Uterus (tissue), 4 donors: ENCODE measurements around the gene IRF6. TPM values are rescaled to one million over a fixed set of nuclear protein-coding genes. Genes with fewer than 3 reads are reported as not detected.

ENCODE experiments used
- DNase-seq, 2 donors: peaks; one replicate each; pipeline ENCODE4 v3.0.0-alpha.2; 2019 to 2020
- H3K27ac ChIP-seq, 2 donors: fragments of 200-600 bp; sonication (generic); 1 replicate in 1 of 2; 2 replicates in 1 of 2; pipeline ENCODE4 v1.5.1; 2016 to 2018
- H3K27me3 ChIP-seq, 2 donors: fragments of 200-600 bp; sonication (generic); one replicate each; pipeline ENCODE4 v1.5.1; 2018 to 2019; ENCODE audit warnings: control low read depth in 1 of 2
- H3K36me3 ChIP-seq, 2 donors: fragments of 200-600 bp; sonication (generic); one replicate each; pipeline ENCODE4 v1.5.1; 2019; ENCODE audit warnings: control low read depth in 1 of 2
- H3K4me1 ChIP-seq, 2 donors: fragments of 200-600 bp; sonication (generic); one replicate each; pipeline ENCODE4 v1.5.1; 2018 to 2019; ENCODE audit warnings: control low read depth in 1 of 2
- H3K4me3 ChIP-seq, 2 donors: fragments of 200-600 bp; sonication (generic); 1 replicate in 1 of 2; 2 replicates in 1 of 2; pipeline ENCODE4 v1.5.1; 2018 to 2019; ENCODE audit warnings: mild to moderate bottlenecking in 1 of 2
- H3K9me3 ChIP-seq, 2 donors: fragments of 200-600 bp; sonication (generic); one replicate each; pipeline ENCODE4 v1.5.1; 2019; ENCODE audit warnings: control low read depth in 1 of 2
- POLR2A ChIP-seq, 2 donors: fragments of 450-650 bp; IDR thresholded peaks; one replicate each; pipeline ENCODE4 v1.6.1; 2016; ENCODE audit warnings: antibody characterized with exemption in 2 of 2, mild to moderate bottlenecking in 1 of 2, moderate library complexity in 1 of 2
- intact Hi-C: fragments of 100-400 bp; cut with DNase I; formaldehyde crosslinking; loops from one replicate; pipeline ENCODE4 v1.15.1; 2023; ENCODE audit warnings: low total_unique reads
- total RNA-seq, 4 donors: library from RNA; depleted of rRNA in 3 of 4; stranded (reverse); fragments of >200 nt in 3 of 4; gene quantifications; one replicate each; pipeline versions ENCODE4 v1.1.0 to v1.2.4, GENCODE V29; 2014 to 2023
- TF ChIP-seq, protein P1 (sequence below), 4 experiments: fragments of 200-600 bp in 2 of 4; fragments of 450-650 bp in 2 of 4; sonication (generic) in 2 of 4; IDR thresholded peaks; one replicate each; pipeline ENCODE4 v1.5.1; 2016 to 2019; ENCODE audit warnings: antibody characterized with exemption in 4 of 4, mild to moderate bottlenecking in 2 of 4, moderate library complexity in 1 of 4
- donor health status: DM: yes; HTN: yes; CAD: no.

The IRF6 gene
- total RNA-seq, 4 donors from 2014 or later: 0.88 to 28.3 (median 4.0) TPM

DNA sequence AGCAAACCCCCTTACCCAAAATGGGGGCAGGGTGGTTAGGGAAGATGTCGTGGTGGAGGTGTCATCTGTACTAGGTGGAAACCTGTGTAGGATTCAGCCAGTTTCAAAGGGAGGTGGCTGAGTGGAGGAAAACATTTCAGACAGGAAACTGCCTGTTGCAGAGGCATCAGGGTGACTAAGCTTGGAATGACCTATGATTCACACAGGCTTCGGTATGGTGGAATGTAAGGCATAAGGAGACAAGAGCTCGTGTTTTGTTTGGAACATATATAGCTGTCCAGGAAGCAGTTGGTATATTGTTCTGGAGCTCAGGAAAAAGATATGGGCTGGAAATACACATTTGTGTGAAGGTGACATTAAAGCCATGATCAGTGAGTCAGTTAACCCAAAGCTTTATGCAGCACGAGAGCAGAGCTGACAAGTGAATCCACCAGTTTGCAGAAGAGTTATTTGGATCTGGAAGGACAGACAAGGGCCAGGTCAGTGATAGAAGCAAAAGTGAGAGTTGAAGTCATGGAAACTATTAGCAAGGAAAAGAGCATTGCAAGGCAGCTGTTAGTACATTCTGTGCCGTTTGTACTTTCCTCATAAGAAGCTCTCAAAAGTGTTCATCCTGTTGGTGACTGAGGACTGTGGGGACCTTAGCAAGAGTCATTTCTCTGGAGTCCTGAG, 34.1 kb upstream of the IRF6 start:
- no peak for TF ChIP-seq POLR2A (IDR thresholded peaks at IDR 0.05)
- TF ChIP-seq, protein P1, sequence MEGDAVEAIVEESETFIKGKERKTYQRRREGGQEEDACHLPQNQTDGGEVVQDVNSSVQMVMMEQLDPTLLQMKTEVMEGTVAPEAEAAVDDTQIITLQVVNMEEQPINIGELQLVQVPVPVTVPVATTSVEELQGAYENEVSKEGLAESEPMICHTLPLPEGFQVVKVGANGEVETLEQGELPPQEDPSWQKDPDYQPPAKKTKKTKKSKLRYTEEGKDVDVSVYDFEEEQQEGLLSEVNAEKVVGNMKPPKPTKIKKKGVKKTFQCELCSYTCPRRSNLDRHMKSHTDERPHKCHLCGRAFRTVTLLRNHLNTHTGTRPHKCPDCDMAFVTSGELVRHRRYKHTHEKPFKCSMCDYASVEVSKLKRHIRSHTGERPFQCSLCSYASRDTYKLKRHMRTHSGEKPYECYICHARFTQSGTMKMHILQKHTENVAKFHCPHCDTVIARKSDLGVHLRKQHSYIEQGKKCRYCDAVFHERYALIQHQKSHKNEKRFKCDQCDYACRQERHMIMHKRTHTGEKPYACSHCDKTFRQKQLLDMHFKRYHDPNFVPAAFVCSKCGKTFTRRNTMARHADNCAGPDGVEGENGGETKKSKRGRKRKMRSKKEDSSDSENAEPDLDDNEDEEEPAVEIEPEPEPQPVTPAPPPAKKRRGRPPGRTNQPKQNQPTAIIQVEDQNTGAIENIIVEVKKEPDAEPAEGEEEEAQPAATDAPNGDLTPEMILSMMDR (IDR thresholded peaks at IDR 0.05): no peak
- Histone ChIP-seq H3K4me3 (no peak overlapping the region), H3K4me1 (no peaks in the 10 kb centered on the region), H3K9me3 (no peaks in the 10 kb centered on the region), H3K27ac (no peak overlapping the region), H3K36me3 (no peaks in the 10 kb centered on the region), H3K27me3 (no peaks in the 10 kb centered on the region)
- intact Hi-C loops: no loop called here
- no peak for DNase-seq

DNA sequence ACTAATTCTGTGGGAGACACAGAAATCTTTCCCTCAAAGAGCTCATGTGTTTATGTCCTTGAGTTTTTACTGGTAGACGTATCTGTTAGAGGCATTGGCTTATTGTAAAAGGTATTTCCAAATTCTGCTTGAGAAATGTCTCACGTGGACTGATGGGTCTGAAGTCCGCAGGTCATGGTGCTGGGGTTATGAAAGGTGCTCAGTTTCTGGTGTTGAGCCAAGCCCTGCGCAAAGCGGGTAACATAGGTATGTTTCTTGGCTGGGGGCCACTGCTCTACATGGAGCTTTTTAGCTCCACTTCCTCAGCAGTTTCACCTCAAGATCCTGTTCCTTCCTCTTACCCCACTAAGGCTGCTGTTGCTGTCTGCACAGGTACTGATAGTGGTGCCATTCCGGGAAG, 32.6 kb upstream of the IRF6 start:
- intact Hi-C loops: no loop called here
- Histone ChIP-seq H3K27me3 (no peaks in the 10 kb centered on the region), H3K36me3 (no peaks in the 10 kb centered on the region), H3K9me3 (no peaks in the 10 kb centered on the region), H3K27ac (no peak overlapping the region), H3K4me1 (no peaks in the 10 kb centered on the region), H3K4me3 (no peak overlapping the region)
- no peak for DNase-seq
- no peak for TF ChIP-seq POLR2A (IDR thresholded peaks at IDR 0.05)
- TF ChIP-seq, protein P1 (IDR thresholded peaks at IDR 0.05): no peak

DNA sequence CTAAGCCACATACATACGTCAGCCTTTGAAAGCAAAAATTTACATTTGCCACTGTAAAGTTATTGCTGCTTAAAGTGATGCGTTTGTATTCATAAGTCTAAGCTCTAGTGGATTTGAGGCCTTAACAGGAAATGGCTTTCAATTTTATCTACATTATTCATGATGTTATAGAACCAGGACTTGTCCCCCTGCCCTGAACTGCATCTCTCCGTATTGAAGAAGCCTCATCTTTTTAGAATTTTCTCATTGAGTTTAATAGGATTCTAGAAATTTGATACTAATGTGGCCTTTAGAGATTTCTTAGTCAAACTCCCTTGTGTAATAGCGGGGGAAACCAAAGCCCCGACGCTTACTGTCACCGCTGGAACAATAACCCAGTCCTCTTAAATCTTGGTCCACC, 31.7 kb upstream of the IRF6 start:
- Histone ChIP-seq H3K9me3 (no peaks in the 10 kb centered on the region), H3K27me3 (no peaks in the 10 kb centered on the region), H3K36me3 (no peaks in the 10 kb centered on the region), H3K4me1 (no peaks in the 10 kb centered on the region), H3K4me3 (no peak overlapping the region), H3K27ac (no peak overlapping the region)
- intact Hi-C loops: no loop called here
- TF ChIP-seq, protein P1 (IDR thresholded peaks at IDR 0.05): no peak
- no peak for TF ChIP-seq POLR2A (IDR thresholded peaks at IDR 0.05)
- DNase-seq: no peak

DNA sequence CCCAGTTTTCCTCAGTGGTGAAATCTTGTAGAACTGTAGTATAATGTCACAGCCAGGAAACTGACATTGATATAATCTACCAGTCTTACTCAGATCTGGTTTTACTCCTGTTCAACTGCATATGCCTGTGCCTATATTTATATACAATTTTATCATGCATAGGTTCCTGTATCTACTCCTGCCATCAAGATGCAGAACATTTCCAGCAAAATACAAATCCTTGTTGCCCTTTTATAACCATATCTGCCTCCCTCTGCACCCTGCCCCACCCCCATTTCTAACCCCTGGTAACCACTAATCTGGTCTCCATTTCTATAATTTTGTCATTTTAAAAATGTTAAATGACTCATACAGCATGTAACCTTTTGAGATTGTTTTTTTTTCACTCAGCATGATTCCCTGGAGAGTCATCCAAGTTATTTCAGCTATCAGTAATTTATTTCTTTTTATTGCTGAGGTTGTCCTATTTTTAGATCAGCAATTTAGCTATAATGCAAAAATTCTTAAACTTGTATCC, 29.9 kb upstream of the IRF6 start:
- intact Hi-C loops: no loop called here
- Histone ChIP-seq H3K27me3 (no peaks in the 10 kb centered on the region), H3K36me3 (no peaks in the 10 kb centered on the region), H3K4me1 (no peaks in the 10 kb centered on the region), H3K27ac (no peak overlapping the region), H3K4me3 (no peak overlapping the region), H3K9me3 (no peaks in the 10 kb centered on the region)
- TF ChIP-seq, protein P1 (IDR thresholded peaks at IDR 0.05): no peak
- no peak for TF ChIP-seq POLR2A (IDR thresholded peaks at IDR 0.05)
- no peak for DNase-seq

DNA sequence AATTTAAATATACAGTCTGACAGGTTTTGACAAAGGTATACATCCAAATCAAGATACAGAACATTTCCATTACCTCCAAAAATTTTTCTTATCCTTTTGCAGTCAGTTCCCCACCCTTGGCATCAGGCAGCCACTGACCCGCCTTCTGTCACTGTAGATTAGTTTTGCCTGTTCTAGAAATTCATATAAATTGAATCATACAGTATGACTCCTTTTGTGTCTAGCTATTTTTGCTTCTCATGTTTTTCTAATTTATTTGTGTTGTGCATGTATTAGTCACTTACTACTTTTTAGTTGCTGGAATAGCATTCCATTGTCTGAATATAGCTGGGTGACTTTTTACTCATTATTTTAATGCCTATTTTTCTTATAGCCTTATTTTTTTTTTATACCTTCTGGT, 25.7 kb upstream of the IRF6 start:
- H3K4me3 ChIP-seq: no peak overlapping the region
- TF ChIP-seq, protein P1 (IDR thresholded peaks at IDR 0.05): no peak
- no peak for TF ChIP-seq POLR2A (IDR thresholded peaks at IDR 0.05)
- H3K9me3 ChIP-seq: no peaks in the 10 kb centered on the region
- intact Hi-C loops: no loop called here
- H3K27me3 ChIP-seq: no peaks in the 10 kb centered on the region
- no peaks in the 10 kb centered on the region for H3K36me3 ChIP-seq
- no peak overlapping the region for H3K27ac ChIP-seq
- no peak for DNase-seq
- H3K4me1 ChIP-seq: peaks cover 0 to 5% of the 10 kb centered on the region in 2 donors
